CD14-positive monocyte (primary cell): ENCODE measurements around the gene PRLR. TPM values are rescaled to one million over a fixed set of nuclear protein-coding genes. Genes with fewer than 3 reads are reported as not detected.

Experiments used
- DNase-seq, 3 donors: peaks; one replicate each; pipeline ENCODE4 v3.0.0-alpha.2; 2011 to 2022
- H2AFZ ChIP-seq: 2 replicates; pipeline ENCODE4 v1.6.0; 2012; ENCODE audit warnings: mild to moderate bottlenecking, low read depth, low read length, inconsistent platforms; ENCODE audit not compliant: insufficient read depth, poor library complexity, severe bottlenecking
- H3K27ac ChIP-seq, 2 donors: 1 replicate in 1 of 2; 2 replicates in 1 of 2; pipeline ENCODE4 v1.5.1; 2012 to 2013; ENCODE audit warnings: low read length in 2 of 2, control low read depth in 1 of 2, inconsistent platforms in 1 of 2, low read depth in 1 of 2, mild to moderate bottlenecking in 1 of 2
- H3K27me3 ChIP-seq, 2 donors: one replicate each; pipeline versions ENCODE4 v1.6.0 to v1.6.1; 2011 to 2013; ENCODE audit warnings: low read length in 2 of 2; ENCODE audit not compliant: control insufficient read depth in 2 of 2, insufficient read depth in 2 of 2
- H3K36me3 ChIP-seq, 2 donors: replicated peaks in 1 of 2; 1 replicate in 1 of 2; 2 replicates in 1 of 2; pipeline versions ENCODE4 v1.5.1 to v1.6.1; 2012 to 2013; ENCODE audit warnings: low read length in 2 of 2, control low read depth in 1 of 2, inconsistent platforms in 1 of 2, mild to moderate bottlenecking in 1 of 2; ENCODE audit not compliant: insufficient read depth in 2 of 2, control insufficient read depth in 1 of 2
- H3K4me1 ChIP-seq, 2 donors: 1 replicate in 1 of 2; 2 replicates in 1 of 2; pipeline versions ENCODE4 v1.5.1 to v1.6.1; 2012 to 2013; ENCODE audit warnings: low read length in 2 of 2, control low read depth in 1 of 2, inconsistent platforms in 1 of 2, mild to moderate bottlenecking in 1 of 2, moderate library complexity in 1 of 2; ENCODE audit not compliant: insufficient read depth in 2 of 2, control insufficient read depth in 1 of 2
- H3K4me2 ChIP-seq: replicated peaks from 2 replicates; pipeline ENCODE3; 2012; ENCODE audit warnings: low read length, moderate library complexity, mild to moderate bottlenecking; ENCODE audit not compliant: poor library complexity, severe bottlenecking; ENCODE audit errors: extremely low read depth
- H3K4me3 ChIP-seq, 3 experiments: fragments of 200-600 bp in 1 of 3; sonication (generic) in 1 of 3; replicated peaks in 1 of 3; 1 replicate in 2 of 3; 2 replicates in 1 of 3; pipeline ENCODE4 v1.5.1; 2011 to 2013; ENCODE audit warnings: low read length in 3 of 3, mild to moderate bottlenecking in 3 of 3, control low read depth in 2 of 3, low read depth in 2 of 3, inconsistent platforms in 1 of 3, moderate library complexity in 1 of 3
- H3K79me2 ChIP-seq: 2 replicates; pipeline ENCODE4 v1.6.0; 2012; ENCODE audit warnings: mild to moderate bottlenecking, control low read depth, inconsistent platforms, low read length, moderate library complexity; ENCODE audit not compliant: insufficient read depth
- H3K9ac ChIP-seq: 2 replicates; pipeline ENCODE4 v1.6.0; 2017; ENCODE audit warnings: low read length, mild to moderate bottlenecking; ENCODE audit not compliant: insufficient read depth, poor library complexity, severe bottlenecking
- H3K9me3 ChIP-seq, 2 donors: replicated peaks in 1 of 2; 1 replicate in 1 of 2; 2 replicates in 1 of 2; pipeline versions ENCODE4 v1.5.1 to v1.6.1; 2012 to 2013; ENCODE audit warnings: low read length in 2 of 2, control low read depth in 1 of 2; ENCODE audit not compliant: control insufficient read depth in 1 of 2, insufficient read depth in 1 of 2
- H4K20me1 ChIP-seq: 2 replicates; pipeline ENCODE4 v1.6.0; 2012; ENCODE audit warnings: mild to moderate bottlenecking, low read length, control low read depth, moderate library complexity; ENCODE audit not compliant: insufficient read depth
- H3K27ac Mint-ChIP-seq, 7 donors: one replicate each; pipeline ENCODE4 v1.8.0; 2020; ENCODE audit warnings: mild to moderate bottlenecking in 7 of 7, mixed read lengths in 7 of 7, moderate library complexity in 6 of 7, inconsistent platforms in 2 of 7
- H3K27me3 Mint-ChIP-seq, 3 donors: one replicate each; pipeline ENCODE4 v1.8.0; 2021 to 2022; ENCODE audit warnings: low read depth in 3 of 3, mild to moderate bottlenecking in 3 of 3, mixed read lengths in 3 of 3, moderate library complexity in 3 of 3, inconsistent platforms in 1 of 3
- H3K36me3 Mint-ChIP-seq, 2 donors: one replicate each; pipeline ENCODE4 v1.8.0; 2020; ENCODE audit warnings: mixed read lengths in 2 of 2, inconsistent platforms in 1 of 2, mild to moderate bottlenecking in 1 of 2
- H3K4me1 Mint-ChIP-seq: one replicate; pipeline ENCODE4 v1.8.0; 2020; ENCODE audit warnings: mild to moderate bottlenecking, mixed read lengths
- H3K4me3 Mint-ChIP-seq, 2 donors: one replicate each; pipeline ENCODE4 v1.8.0; 2020; ENCODE audit warnings: mild to moderate bottlenecking in 2 of 2, mixed read lengths in 2 of 2, moderate library complexity in 1 of 2
- H3K9me3 Mint-ChIP-seq, 7 donors: one replicate each; pipeline ENCODE4 v1.8.0; 2020 to 2022; ENCODE audit warnings: mixed read lengths in 7 of 7, mild to moderate bottlenecking in 6 of 7, moderate library complexity in 6 of 7, inconsistent platforms in 2 of 7
- WGBS: methylation state at CpG from one replicate; pipeline ENCODE4 v1.1.5; 2013; ENCODE audit warnings: missing lambda C conversion rate; ENCODE audit not compliant: insufficient coverage; 5-methylcytosine and 5-hydroxymethylcytosine counted together
- intact Hi-C, 2 donors: fragments of 100-400 bp; cut with micrococcal nuclease; formaldehyde crosslinking; loops; one replicate each; pipeline versions ENCODE4 v1.15.0 to v1.15.1; 2023
- polyA plus RNA-seq, 3 donors: library from polyadenylated mRNA; depleted of rRNA in 1 of 3; unstranded in 2 of 3; stranded (reverse) in 1 of 3; fragments of 300-500 nt in 2 of 3; fragments of >200 nt in 1 of 3; fragmentation: Illumina TruSeq in 2 of 3; gene quantifications; 1 replicate in 2 of 3; 2 replicates in 1 of 3; pipeline ENCODE4 v1.2.3, GENCODE V29; 2012 to 2021
- TF ChIP-seq, protein P1 (sequence below): fragments of 200-600 bp; IDR thresholded peaks from one replicate; pipeline ENCODE4 v1.8.0; 2022; ENCODE audit warnings: antibody characterized with exemption, mild to moderate bottlenecking

Gene PRLR
- polyA plus RNA-seq, 3 donors = 0.12 to 1.7 (median 0.88) TPM

DNA sequence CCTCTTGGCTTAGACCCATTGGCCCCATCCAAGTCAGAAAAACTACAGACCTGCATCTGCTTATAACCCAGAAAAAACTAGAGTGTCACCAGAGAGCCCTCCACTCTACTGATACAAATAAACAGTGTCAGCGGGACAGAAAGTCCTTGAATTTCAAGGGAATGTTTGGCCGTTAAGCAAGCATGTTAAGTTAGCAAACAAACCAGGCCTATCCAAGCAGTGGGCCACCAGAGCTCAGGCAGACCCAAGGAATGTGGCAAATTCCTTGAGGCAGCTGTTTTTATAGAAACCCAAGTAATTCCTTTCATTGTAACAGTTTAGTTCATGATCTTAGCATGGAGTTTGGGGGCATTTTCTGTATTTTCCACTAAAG, 70.9 kb downstream of the PRLR start:
- WGBS = 94% methylated on average over 2 of the region's 2 CpGs
- H3K9me3 Mint-ChIP-seq = peaks cover 0 to 8% (median 0%) of the 10 kb centered on the region in 7 donors
- Histone ChIP-seq H2AFZ (no peak overlapping the region), H3K4me3 (no peak overlapping the region), H3K27ac (no peak overlapping the region), H3K4me1 (no peaks in the 10 kb centered on the region), H3K4me2 (no peak overlapping the region), H3K27me3 (no peaks in the 10 kb centered on the region), H3K9me3 (no peaks in the 10 kb centered on the region), H3K9ac (no peak overlapping the region), H3K36me3 (peaks cover 5 to 32% of the 10 kb centered on the region in 2 donors), H4K20me1 (no peaks in the 10 kb centered on the region), H3K79me2 (peaks cover 10% of the 10 kb centered on the region)
- peaks cover 32 to 55% of the 10 kb centered on the region in 2 donors for H3K36me3 Mint-ChIP-seq
- no peak overlapping the region for H3K27ac Mint-ChIP-seq
- H3K4me3 Mint-ChIP-seq = no peak overlapping the region
- peaks cover 9% of the 10 kb centered on the region for H3K4me1 Mint-ChIP-seq
- TF ChIP-seq, protein P1, sequence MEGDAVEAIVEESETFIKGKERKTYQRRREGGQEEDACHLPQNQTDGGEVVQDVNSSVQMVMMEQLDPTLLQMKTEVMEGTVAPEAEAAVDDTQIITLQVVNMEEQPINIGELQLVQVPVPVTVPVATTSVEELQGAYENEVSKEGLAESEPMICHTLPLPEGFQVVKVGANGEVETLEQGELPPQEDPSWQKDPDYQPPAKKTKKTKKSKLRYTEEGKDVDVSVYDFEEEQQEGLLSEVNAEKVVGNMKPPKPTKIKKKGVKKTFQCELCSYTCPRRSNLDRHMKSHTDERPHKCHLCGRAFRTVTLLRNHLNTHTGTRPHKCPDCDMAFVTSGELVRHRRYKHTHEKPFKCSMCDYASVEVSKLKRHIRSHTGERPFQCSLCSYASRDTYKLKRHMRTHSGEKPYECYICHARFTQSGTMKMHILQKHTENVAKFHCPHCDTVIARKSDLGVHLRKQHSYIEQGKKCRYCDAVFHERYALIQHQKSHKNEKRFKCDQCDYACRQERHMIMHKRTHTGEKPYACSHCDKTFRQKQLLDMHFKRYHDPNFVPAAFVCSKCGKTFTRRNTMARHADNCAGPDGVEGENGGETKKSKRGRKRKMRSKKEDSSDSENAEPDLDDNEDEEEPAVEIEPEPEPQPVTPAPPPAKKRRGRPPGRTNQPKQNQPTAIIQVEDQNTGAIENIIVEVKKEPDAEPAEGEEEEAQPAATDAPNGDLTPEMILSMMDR = no peak
- intact Hi-C loops = no loop called here
- no peaks in the 10 kb centered on the region for H3K27me3 Mint-ChIP-seq
- DNase-seq = no peak

DNA sequence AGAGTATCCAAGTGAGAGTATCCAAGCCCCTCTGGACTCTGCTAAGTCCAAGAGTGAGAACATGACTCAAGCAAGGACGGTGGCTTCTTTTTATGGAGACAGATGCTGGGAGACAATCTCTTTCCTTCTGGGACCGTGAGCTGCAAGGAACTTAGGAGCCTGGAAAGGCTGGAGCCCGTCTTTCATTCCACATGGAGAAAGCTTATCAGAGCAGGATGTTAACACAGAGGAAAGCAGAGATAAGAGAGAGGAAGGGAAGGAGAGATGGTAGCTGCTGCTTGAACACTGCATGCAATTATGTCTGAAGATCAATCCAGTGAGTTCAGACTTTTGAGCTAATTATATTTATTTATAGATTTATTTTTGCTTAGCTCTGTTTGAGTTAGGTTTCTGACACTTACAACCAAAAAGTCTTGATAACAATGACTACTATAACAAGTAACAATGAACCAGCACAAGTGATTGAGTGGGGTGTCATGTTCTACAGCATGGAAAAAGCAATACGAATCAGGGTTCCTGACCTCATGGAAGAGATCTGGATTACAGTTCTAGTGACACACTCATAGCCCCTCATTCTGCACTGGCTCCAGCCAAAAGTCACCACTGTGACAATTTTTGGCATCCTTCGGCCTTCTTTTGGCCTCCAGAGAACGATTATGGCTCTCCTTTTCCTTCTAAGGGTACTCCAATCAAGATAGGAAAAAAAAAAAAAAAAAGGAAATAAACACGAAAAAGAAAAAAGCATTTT, 71.5 kb downstream of the PRLR start:
- Mint-ChIP-seq H3K27ac (peak overlapping the region in 2 of 7 donors; percentile 11 to 72), H3K27me3 (no peaks in the 10 kb centered on the region), H3K9me3 (peaks cover 0 to 8% (median 0%) of the 10 kb centered on the region in 7 donors), H3K36me3 (peaks cover 30 to 52% of the 10 kb centered on the region in 2 donors), H3K4me1 (peaks cover 9% of the 10 kb centered on the region), H3K4me3 (no peak overlapping the region)
- H3K4me2 ChIP-seq = no peak overlapping the region
- H3K36me3 ChIP-seq = peaks cover 5 to 32% of the 10 kb centered on the region in 2 donors
- no peak overlapping the region for H2AFZ ChIP-seq
- H3K4me1 ChIP-seq = no peaks in the 10 kb centered on the region
- H3K27ac ChIP-seq = no peak overlapping the region
- peaks cover 10% of the 10 kb centered on the region for H3K79me2 ChIP-seq
- H3K9ac ChIP-seq = no peak overlapping the region
- TF ChIP-seq, protein P1 = no peak
- no peaks in the 10 kb centered on the region for H4K20me1 ChIP-seq
- WGBS = 65% methylated on average over 4 of the region's 7 CpGs
- intact Hi-C loops = no loop called here
- DNase-seq = no peak
- no peaks in the 10 kb centered on the region for H3K9me3 ChIP-seq
- no peak overlapping the region for H3K4me3 ChIP-seq
- no peaks in the 10 kb centered on the region for H3K27me3 ChIP-seq
